ENCODE results near the gene XIRP1.

XIRP1 gene

GRCh38 chr3:39139442-39139841 lies 53.0 kb downstream of the XIRP1 start:
- no peak for TF ChIP-seq CTCF (IDR thresholded peaks at IDR 0.05; ENCODE audit: low read depth, low read length)
- DNase-seq (ENCODE audit: low read depth, low spot score): no peak
- H3K4me3 ChIP-seq (ENCODE audit: low read depth, low read length): no peak overlapping the region
- in situ Hi-C loops (cut with HindIII; ENCODE audit: low sequenced_read_pairs): no loop called here

GRCh38 chr3:39138804-39139415 lies 53.5 kb downstream of the XIRP1 start:
- in situ Hi-C loops (cut with HindIII; ENCODE audit: low sequenced_read_pairs): no loop called here
- H3K4me3 ChIP-seq (ENCODE audit: low read depth, low read length): no peak overlapping the region
- DNase-seq (ENCODE audit: low read depth, low spot score): peak; percentile 46
- TF ChIP-seq CTCF (IDR thresholded peaks at IDR 0.05; ENCODE audit: low read depth, low read length): no peak

GRCh38 chr3:39137991-39138803 lies 54.2 kb downstream of the XIRP1 start:
- no peak for DNase-seq (ENCODE audit: low read depth, low spot score)
- H3K4me3 ChIP-seq (ENCODE audit: low read depth, low read length): no peak overlapping the region
- in situ Hi-C loops (cut with HindIII; ENCODE audit: low sequenced_read_pairs): no loop called here
- TF ChIP-seq CTCF (IDR thresholded peaks at IDR 0.05; ENCODE audit: low read depth, low read length): no peak

- no peak overlapping the region for H3K4me3 ChIP-seq (ENCODE audit: low read depth, low read length)
- no peak for DNase-seq (ENCODE audit: low read depth, low spot score)
- in situ Hi-C loops (cut with HindIII; ENCODE audit: low sequenced_read_pairs): no loop called here
- no peak for TF ChIP-seq CTCF (IDR thresholded peaks at IDR 0.05; ENCODE audit: low read depth, low read length)
Observed at GRCh38 chr3:39137435-39137936, 54.9 kb downstream of the XIRP1 start.

GRCh38 chr3:39136533-39137434 lies 55.6 kb downstream of the XIRP1 start:
- TF ChIP-seq CTCF (IDR thresholded peaks at IDR 0.05; ENCODE audit: low read depth, low read length): no peak
- in situ Hi-C loops (cut with HindIII; ENCODE audit: low sequenced_read_pairs): no loop called here
- H3K4me3 ChIP-seq (ENCODE audit: low read depth, low read length): no peak overlapping the region
- no peak for DNase-seq (ENCODE audit: low read depth, low spot score)

- in situ Hi-C loops (cut with HindIII; ENCODE audit: low sequenced_read_pairs): no loop called here
- TF ChIP-seq CTCF (IDR thresholded peaks at IDR 0.05; ENCODE audit: low read depth, low read length): no peak
Observed at GRCh38 chr3:39135170-39135805, 57.1 kb downstream of the XIRP1 start.

More at GRCh38 chr3:39135170-39135805, 57.1 kb downstream of the XIRP1 start:
- DNase-seq (ENCODE audit: low read depth, low spot score): no peak
- no peak overlapping the region for H3K4me3 ChIP-seq (ENCODE audit: low read depth, low read length)
